AG10803 (cell line): Measurements from ENCODE around the gene MCM8.

Source experiments
- DNase-seq: peaks from one replicate; pipeline ENCODE4 v3.0.0; 2010; ENCODE audit warnings: low read depth
- H3K4me3 ChIP-seq: 2 replicates; pipeline ENCODE4 v1.5.1; 2011; ENCODE audit warnings: mild to moderate bottlenecking, low read length, control low read depth
- TF ChIP-seq, protein P1 (sequence below): conservative IDR thresholded peaks from 2 replicates; pipeline ENCODE4 v1.5.1; 2011; ENCODE audit warnings: mild to moderate bottlenecking, low read length, control low read depth, inconsistent platforms

Gene MCM8

DNA sequence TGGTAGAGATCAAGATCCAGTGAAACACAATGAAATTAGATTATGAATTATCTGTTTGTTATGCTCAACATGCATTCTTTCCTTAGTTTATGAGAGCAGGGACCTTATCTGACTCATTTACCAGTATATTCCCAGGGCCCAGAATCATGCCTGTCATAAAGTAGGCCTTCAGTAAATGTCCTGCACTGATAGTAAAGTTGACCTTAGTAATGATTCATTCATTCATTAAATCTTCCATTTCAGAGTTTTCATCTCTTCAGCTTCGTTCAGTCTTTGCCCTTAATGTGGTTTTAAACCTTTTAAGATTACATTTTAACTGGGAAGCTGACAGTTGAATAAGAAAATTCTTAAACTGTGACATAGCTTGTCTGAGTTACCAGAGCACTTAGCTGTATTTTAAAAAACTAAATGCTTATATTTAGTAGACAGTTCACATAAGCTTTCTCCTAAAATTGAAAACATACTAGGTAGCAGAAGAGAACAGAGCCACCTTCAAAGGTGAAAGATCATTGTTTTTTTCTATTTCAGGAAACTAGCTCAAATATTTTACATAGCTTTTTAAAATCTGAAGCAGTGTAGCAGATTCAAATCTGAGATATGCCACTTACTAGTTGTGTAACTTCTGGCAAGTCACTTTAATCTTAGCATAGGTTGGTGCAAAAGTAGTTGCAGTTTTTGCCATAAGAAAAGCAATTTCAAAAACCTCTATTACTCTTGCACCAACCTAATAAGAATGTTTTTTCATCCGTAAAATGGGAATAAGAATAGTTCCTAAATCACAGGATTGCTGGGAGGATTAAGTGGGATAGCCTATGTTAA lies 41.4 kb downstream of the MCM8 start:
- TF ChIP-seq, protein P1, sequence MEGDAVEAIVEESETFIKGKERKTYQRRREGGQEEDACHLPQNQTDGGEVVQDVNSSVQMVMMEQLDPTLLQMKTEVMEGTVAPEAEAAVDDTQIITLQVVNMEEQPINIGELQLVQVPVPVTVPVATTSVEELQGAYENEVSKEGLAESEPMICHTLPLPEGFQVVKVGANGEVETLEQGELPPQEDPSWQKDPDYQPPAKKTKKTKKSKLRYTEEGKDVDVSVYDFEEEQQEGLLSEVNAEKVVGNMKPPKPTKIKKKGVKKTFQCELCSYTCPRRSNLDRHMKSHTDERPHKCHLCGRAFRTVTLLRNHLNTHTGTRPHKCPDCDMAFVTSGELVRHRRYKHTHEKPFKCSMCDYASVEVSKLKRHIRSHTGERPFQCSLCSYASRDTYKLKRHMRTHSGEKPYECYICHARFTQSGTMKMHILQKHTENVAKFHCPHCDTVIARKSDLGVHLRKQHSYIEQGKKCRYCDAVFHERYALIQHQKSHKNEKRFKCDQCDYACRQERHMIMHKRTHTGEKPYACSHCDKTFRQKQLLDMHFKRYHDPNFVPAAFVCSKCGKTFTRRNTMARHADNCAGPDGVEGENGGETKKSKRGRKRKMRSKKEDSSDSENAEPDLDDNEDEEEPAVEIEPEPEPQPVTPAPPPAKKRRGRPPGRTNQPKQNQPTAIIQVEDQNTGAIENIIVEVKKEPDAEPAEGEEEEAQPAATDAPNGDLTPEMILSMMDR, result no peak
- DNase-seq, result peak; percentile 22
- no peak overlapping the region for H3K4me3 ChIP-seq

DNA sequence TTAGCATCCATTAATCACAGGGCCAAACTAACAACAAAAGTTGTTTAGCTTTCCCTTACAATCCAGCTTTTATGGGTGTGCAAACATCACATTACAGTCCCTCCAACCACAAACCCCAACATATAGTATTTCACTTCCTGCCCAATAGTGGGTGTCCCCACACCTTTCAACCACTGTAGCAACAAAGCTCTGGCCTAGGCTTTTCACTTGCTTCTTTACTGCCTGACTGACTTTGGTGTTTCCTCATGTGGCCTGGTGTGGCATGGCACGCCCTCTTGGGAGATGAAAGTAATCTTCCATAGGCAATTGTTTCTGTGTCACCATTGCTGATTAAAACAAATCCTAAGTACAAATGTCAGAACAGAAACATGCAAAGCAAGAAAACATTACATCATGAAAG lies 46.3 kb downstream of the MCM8 start:
- TF ChIP-seq, protein P1, result no peak
- DNase-seq, result no peak
- no peak overlapping the region for H3K4me3 ChIP-seq

DNA sequence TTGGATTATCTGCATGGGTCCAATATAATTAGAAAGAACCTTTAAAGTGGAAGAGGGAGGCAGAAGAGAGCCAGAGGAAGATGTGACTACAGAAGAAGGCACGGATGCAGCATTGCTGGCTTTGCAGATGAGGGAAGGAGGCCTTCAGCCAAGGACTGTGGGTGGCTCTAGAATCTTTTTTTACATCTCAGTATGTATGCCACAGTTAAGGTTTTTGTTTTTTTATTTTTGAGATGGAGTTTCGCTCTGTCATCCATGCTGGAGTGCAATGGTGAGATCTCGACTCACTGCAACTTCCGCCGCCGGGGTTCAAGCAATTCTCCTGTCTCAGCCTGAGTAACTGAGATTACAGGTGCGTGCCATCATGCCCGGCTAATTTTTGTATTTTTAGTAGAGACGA lies 49.3 kb downstream of the MCM8 start:
- no peak for DNase-seq
- TF ChIP-seq, protein P1, result no peak
- H3K4me3 ChIP-seq, result no peak overlapping the region

DNA sequence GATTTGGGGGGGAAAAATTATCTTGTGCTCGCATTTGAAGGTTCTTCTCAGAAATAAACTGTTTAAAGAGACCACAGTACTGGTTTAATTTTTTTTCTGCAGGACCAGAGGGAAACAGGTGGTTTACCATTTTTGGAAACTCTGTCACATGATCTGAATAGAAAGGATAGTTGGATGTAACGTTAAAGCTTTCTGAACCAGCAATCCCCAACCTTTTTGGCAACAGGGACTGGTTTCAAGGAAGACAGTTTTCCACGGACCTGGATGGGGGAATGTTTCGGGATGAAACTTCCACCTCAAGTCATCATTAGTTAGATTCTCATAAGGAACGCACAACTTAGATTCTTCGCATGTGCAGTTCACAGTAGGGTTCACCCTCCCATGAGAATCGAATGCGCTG lies 50.4 kb downstream of the MCM8 start:
- DNase-seq, result no peak
- H3K4me3 ChIP-seq, result no peak overlapping the region
- TF ChIP-seq, protein P1, result no peak

DNA sequence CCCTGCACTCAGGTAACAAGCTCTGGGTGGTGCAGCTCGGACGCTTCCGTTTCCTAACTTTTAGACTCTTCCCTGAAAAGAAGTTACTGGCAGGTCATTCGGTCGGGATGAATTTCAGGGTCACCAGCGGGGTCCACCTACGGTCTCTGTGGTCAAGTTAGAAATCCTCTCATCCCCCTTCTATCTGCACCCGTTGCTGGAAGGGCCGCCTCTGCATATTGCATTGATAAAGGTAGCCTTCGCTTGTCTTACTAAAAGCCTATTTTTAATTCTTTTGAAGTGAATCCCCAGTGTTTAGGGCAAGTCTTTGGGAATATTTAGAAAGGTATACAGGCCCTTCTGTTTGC lies 56.1 kb downstream of the MCM8 start:
- H3K4me3 ChIP-seq, result peak overlapping the region; percentile 84
- no peak for DNase-seq
- TF ChIP-seq, protein P1, result no peak

DNA sequence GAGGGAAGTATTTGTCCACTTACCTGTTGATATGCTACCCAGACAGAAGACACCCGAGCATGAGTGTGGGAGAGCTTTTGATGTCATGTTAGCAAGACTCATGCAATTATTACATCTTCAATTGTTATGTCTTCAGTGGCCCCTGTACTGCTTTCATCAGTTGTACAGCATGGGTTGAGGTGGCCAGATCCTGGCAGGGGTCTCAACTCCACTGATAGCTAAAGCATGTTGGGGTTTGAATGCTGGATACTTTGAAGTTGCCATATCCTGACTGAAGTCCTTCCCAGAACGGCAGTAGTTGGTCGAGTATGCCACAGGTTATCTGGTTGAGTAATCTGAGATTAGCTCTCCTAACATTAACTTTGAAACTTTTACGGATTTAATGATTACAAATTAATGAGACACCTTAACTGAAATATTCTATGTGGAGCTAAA lies 56.7 kb downstream of the MCM8 start:
- DNase-seq, result no peak
- peak overlapping the region; percentile 84 for H3K4me3 ChIP-seq
- TF ChIP-seq, protein P1, result no peak

DNA sequence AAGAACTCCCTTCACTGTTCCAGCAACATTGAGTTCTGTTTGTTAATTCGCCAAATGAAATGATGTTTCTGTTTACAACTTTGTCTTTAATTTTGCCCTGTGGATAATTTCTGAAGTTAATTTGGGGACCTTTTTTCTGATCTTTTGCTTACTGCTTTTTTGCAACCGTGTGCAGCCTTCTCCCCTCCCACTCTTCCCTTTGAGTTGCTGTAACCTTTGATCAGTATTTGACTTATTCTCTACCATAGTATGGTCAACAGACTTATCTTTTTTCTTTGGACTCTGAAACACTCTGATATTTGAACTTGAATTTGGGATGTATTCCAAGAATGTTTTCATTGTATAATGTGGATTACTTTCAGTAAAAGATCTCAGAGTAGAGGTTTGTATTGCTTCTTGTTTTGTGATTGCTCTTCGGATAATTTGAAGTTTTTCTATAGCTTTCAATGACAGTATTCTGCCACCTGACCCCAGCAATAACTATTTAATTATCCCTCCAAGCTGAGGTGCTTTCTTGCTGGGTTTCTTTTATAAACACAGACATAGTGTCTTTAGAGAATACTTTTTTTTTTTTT lies 57.2 kb downstream of the MCM8 start:
- H3K4me3 ChIP-seq, result peak overlapping the region; percentile 84
- TF ChIP-seq, protein P1, result no peak
- no peak for DNase-seq
